B cell (primary cell): ENCODE results near the gene U2AF1.
"Not testable (repeated sequence)": the region's sequence is repeated elsewhere in the genome, so short reads cannot be mapped to it uniquely, and the experiment has no call there.

Source experiments
- CTCF ChIP-seq: fragments of 200-600 bp; IDR thresholded peaks from one replicate; pipeline ENCODE4 v1.8.0; 2022; ENCODE audit warnings: antibody characterized with exemption, mild to moderate bottlenecking
- EZH2 ChIP-seq: IDR thresholded peaks from 2 replicates; pipeline ENCODE4 v1.6.1; 2012; ENCODE audit warnings: borderline replicate concordance, low read depth, mild to moderate bottlenecking, moderate library complexity, low read length; ENCODE audit not compliant: insufficient read depth, poor library complexity, severe bottlenecking

GRCh38 chr21:43106965-43107793 lies at the start of gene U2AF1:
- TF ChIP-seq CTCF, EZH2: not testable (repeated sequence)
